ENCODE measurements around the gene GHRHR.

GRCh38 chr7:30986738-30987137 is 23.0 kb downstream of the GHRHR start:
- TF ChIP-seq CTCF (IDR thresholded peaks at IDR 0.05) (no peak), POLR2AphosphoS5 (IDR thresholded peaks at IDR 0.05) (no peak)
